CD1c-positive myeloid dendritic cell (primary cell): ENCODE results near the gene C10orf105.

Source experiments
- DNase-seq: peaks from one replicate; pipeline ENCODE4 v3.0.0-alpha.2; 2016; ENCODE audit errors: extremely low spot score

Gene C10orf105

DNA sequence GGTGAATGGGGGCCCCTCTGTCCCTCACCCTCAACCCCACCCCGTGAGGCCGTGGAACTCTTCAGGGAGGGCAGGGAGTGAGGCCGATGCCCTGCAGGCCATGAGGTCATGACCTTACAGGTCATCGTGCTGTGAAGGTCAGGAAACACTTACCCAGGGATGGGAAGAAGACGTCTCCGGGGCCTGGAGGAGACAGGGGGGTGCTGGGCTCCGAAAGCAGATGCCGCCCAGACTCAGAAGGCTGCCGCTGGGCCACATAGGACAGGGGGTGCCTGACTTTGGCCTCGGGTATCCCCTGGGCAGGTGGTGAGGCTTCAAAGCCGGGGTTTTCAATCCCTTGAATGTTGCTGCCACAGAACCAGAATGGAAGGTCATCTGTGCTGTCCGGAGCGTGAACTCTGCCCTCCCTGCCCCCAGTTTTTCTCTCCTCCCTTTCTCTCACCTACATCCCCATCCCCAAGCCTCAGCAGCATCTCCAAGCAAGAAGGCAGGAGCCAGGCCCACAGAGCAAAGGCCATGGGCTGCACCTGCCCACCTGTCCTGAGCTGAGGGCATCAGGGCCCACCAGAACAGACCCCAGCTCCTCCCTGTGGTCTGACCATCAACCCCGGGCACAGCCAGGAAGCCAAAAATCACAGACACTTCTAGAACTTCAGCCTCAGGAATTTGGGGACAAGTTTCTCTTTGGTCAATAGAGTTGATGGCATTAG is 32.1 kb upstream of the C10orf105 start:
- no peak for DNase-seq

DNA sequence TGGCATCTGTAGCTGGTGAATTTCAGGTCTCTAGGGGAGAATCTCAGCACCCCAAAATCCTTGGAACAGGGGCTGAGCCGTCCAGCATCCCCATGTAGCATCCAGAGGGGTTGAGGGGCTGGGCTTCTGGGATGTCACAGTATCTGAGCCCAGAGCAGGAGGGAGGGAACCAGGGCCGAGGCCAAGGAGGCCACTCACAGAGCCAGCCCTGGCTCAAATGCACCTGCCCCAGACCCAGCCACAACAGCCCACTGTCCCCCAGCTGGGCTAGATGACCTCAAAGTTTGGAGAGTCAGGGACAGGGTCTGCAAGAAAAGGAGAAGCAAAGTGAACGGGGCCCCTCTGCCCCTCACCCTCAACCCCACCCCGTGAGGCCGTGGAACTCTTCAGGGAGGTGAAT is 31.4 kb upstream of the C10orf105 start:
- no peak for DNase-seq

DNA sequence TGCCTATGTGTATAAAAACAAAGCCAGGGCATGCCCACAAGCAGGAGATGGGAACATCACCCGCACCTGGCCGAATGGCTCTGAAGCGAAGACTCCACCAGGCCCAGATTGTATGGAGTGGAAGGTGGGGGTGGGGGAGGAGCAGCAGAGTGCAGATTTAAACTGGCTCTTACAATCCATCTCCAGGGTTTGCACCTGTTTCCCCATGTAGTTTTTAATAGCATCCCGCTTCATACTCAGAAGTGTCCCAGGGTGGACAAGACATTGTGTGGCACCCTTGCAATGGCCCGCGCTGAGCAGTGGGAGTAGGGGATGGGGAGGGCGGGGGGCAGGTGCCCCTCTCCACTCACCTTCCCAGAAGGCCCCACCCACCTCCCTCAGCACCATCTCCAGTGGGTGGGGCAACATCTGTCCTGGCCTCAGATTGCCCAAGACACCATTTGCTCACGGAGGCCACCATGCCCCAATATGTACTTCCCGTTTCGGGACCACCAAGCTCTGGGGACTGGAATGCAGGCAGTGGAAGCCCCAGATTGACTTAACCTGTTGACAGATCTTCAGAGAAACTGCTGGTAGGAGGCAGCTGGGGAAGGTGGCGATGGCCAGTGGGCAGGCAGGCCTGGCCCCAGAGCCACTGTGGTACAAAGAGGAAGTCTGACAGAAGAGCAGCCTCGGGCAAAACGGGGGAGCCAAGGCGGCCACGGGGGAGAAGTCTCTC is 30.7 kb upstream of the C10orf105 start:
- peak; percentile 56 for DNase-seq

DNA sequence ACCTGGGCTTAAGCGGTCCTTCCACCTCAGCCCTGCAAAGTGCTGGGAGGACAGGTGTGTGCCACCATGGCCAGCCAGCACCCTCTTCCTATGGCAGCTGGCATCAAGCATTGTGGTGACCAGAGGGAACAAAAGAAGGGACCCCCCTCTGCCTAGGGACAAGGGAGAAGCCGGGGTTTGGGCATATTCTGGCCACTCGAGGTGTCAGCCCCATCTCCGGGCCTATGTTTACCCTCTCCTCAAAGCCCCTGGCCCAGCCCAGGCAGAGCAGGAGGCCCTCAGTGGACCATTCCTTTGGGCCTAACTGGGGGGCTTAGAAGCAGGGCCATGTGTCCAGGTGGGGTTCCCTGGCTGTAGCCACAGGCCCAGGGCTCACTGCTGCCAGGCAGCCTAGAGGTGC is 29.8 kb upstream of the C10orf105 start:
- no peak for DNase-seq

DNA sequence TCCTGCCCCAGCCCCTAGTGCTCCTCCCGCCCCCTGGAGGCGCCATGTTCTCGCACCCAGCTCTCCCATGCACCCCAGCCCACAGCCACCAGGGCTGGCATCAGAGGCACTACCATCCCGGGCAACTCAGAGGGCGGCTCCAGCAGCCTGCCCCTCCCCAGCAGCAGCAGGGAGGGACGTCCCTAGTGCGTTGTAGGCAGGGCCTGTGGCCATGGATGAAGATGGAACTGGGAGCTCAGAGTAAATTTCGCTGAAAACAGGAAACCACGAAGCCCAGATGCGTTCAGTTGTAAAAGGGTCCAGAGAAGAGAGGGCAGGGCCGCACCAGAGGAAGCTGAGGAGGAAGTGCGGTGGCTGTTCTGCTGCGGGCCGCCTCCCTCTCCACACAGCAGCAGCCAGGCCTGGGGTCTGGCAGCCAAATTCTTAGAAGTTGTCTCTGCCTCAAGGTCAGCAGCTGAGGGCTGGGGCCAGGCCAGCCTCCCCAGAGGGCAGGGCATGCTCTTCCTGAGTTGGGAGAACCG is 29.2 kb upstream of the C10orf105 start:
- peak; percentile 88 for DNase-seq

DNA sequence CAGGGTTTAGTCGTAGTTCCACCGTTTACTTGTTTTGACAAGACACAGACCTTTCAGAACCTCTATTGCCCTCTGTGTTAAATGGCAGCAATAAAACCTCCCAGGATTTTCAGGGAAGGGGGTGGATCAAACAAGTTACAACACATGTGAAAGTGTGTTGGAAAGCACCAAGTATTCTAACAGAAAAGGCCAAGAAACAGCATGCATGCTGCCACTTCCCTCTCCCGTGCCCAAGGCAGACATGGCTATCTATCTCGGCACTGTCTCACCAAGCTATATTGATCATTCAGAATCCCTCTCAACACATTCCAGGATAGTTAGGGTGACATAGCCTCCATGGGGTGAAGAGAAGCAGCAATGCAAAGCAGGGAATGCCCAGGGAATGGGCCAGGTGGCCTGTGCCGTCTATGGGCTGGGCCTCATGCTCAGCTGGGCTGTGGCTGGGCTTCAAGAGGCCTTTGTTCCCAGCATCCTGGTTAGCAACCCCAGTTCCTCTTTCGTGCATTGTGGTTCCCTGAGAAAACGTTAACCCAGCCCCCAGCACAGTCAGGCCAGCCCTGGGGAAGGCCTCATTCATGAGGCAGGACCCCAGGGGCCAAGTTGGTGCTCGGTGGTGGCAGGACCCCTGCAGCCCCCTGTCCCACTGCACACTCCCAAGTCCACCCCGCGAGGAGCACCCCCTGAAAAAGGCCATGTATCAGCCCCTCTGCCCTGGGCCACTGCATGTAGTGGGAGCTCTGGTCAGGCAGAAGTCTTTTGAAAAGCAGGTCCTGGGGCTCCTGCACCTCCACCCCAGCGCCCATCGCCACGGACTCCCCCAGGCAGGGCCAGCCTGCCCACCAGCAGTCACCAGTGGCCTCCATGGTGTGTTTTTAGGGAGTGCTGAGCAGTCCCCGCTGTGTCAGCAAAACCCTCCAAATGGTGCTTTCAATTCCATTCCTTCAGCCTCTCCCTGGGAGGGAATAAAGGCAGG is 28.3 kb upstream of the C10orf105 start:
- DNase-seq = peak; percentile 71

DNA sequence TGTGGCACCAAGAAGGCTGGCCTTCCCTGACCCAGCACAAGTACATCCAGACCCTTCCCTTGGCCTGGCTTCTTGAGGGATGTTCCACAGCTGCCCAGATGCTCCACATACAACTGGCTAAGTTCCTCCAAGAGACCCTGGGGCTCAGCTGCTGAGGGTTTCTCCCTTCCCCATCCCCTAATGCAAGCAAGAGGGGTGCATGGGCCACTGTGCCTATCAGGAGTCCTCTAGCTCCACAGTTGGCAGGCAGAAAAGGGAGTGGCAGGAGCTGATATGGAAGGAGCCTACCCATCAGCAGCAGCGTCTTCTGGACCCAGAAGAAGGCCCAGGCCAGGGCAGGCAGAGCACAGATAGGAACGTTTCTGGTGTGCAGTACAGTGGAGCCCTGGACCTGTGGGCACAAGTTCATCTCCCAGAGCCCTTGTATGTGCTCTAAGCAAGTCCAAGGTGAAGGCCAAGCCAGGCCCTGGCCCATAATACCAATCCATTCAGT is 27.5 kb upstream of the C10orf105 start:
- no peak for DNase-seq

DNA sequence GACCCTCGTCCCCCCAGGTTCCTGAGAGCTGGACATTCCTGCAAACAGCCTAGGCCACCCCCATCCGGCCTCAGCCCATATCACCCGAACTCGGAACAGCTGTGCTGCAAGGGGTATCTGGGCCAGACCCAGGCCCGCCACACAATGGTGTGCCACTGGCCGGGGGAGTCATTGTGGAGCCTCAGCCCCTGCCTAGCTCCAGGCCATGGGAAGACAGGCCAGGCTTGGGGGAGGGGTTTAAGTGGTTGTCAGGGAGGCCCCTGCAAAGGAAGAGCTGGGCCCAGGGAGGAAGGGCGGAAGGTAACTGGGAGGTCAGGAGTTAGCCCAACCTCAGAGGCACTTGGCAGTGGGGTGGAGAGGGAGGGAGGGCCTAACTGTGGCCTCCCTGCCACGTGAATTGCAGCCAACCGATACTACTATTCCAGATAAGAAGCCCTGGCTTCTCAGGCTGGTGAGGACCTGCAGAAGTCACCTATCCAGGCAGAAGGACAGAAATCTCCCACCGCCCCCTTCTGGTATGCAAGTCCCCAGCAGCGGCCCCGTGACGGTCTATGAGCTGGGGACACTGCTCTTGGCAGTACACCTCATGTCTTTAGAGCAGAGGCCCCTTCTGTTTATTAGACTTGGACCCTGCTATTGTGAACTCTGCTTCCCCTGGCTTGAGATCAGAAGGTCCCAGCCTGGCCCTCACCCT is 26.9 kb upstream of the C10orf105 start:
- DNase-seq = no peak

DNA sequence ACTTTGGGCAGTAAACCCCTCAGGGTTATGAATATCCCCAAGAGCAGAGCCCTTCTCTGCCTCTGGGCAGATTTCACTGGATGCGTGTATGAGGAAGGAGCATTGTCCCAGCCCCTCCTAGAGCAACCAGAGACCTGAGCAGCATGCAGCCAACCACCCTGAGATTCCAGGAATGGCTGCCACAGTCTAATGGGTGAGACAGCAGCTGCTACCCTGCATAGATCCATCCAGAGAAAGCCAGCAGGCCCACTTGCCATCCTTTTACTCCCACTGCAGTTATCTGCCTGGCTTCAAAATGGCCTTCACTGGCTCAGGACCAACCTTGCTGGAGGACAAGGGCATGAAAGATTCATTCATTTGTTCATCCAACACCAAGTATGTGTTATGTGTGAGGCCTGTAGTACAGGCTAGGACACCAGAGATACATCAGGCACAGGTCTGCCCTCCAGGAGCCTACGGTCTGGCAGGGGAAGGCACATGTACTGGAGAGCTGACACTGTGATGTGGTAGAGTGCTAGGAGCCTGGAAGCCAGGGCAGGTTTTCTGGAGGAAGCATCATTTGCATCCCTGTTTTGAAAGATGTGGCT is 26.2 kb upstream of the C10orf105 start:
- DNase-seq = no peak

DNA sequence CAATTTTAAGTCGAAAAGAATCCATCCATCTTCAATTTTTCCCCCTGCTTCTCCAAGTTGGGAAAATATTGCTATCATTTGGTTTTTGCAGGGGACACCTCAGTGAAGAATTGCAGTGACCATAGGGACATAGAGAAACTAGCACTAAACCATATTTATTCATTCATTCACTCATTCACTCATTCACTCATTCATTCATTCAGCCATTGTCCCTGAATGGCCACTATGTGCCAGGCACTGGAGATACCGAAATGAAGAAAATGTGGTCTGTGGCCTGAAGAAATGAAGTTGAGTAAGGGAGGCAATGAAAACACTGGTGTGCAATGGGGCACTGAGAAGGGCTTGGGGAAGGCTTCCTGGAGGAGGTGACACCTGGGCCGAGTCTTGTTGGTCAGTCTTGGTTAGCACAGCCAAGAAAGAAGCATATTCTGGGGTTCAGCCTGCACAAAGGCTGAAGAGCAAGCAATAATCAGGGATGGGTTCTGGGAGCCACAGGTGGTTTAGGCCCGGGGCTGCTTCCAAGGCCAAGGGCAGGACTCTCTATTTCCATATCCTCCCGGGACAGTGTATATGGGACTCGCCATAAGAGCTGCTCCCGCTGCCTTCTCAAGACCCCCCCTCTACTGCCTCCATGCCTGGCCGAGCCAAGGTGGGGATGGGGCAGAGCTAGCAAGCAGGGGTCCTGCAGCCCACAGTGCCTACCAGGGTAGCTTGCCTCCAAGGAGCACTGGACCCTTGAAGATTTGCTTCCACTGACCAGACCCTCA is 25.5 kb upstream of the C10orf105 start:
- no peak for DNase-seq

DNA sequence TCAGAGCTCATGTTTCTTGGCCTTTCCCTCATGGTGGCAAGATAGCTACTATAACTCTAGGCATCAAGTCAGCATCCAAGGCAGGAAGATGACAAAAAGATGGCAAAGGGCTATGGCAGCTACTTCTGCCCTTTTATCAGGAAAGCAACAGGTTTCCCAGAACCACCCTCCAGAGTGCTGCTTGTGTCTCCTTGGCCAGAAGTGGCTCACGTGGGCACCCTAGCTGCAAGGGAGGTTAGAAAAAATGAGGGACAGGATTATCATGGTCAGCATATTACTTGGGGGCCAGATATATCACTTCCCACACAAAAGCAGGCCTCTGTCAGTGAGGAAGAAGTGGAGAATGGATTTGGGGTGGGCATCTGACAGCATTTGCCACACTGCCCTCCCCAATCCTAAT is 24.3 kb upstream of the C10orf105 start:
- DNase-seq = no peak

DNA sequence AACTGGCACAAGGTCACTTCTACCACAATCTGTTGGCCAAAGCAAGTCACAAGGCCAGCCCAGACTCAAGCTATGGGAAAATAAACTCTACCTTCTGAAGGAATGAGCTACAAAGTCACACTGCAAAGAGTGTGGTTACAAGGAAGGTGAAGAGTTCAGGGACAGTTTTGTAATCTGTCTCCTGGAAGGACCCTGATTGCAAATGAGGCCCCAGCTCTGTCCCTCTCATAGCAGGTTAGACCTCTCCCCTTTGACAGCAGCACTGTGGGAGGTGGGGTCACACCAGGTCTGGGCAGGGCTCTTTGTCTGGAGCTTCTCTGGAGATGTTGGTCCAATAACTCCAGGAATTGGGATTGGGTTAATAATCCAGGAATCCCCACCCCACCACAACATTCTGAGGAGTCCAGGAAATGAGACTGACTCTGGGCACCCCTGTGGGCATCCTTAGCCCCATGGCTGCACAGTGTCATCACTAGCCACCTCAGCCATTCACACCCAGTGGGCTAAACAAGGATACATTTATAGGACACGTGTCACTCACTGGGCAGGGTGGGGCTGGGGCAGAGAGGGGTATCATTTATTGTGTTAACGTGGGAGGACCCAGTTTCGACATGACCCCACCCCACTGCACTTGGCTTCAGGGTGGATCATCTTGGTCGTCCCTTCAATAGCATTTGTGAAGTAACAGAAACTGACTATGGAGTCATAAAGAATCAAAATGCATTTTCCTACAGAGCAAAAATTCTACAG is 23.7 kb upstream of the C10orf105 start:
- no peak for DNase-seq

DNA sequence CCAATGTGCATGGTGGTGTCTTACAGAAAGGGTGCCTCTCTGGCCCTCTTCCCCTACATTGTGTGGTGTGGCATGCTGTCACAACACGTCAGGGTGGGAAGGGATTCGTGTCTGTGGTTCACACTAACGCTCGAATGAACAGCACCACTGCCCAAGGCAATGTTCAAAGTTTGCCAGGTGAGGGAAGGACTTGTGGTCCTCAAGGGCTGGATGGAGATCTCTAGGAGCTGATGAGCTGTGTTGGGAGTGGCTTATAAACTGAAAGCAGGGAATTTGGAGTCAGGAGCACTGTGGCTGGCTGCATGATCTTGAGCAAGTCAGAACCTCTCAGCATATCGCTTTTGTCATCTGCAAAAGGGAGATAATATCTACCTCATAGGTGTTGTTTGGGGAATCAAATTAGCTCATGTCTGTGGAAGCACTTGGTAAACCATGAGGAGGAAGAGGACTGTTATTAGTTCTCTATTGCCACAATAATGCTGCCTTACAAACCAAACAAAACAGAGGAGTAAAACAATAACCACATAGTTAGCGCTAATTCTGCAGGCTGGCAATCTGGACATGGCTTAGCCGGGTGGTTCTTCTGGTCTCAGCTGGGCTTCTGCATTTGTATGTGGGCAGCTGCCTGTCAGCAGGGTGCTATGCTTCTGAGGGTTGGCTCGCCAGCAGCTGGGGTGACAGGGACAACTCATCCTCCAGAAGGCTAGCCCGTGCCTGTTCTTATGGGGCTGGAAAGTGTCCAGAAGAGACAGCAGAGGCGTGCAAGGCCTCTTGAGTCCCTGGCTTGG is 22.9 kb upstream of the C10orf105 start:
- DNase-seq = no peak

DNA sequence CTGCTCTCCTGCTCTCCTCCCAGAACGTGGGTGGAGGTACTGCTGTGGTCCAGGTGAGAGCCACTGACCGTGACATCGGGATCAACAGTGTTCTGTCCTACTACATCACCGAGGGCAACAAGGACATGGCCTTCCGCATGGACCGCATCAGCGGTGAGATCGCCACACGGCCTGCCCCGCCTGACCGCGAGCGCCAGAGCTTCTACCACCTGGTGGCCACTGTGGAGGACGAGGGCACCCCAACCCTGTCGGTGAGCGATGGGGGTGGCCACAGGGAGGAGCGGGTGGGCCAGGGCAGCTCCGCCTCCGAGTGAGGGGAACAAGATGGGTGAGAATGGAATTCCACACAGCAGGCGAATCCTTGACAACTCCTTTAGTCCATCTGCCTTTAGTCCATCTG is 22.1 kb upstream of the C10orf105 start:
- no peak for DNase-seq

DNA sequence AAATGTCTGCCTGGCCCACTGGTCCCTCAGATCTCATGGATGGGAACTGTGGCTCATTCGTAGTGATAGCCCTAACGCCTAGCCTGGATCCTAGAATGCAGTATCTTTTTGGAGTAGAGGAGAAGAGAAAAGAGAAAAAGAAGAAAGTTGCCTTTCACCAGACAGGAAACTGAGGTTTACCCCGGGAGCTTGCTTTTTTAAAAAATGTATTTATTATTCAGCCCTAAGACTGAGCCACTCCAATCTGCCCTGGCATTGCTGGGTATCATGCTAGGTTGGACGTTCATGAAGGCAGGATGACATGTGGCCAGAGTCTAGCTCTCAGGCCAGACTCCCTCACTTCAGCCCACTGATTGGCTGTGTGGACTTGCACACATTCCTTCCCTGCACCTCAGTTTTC is 21.5 kb upstream of the C10orf105 start:
- DNase-seq = no peak

DNA sequence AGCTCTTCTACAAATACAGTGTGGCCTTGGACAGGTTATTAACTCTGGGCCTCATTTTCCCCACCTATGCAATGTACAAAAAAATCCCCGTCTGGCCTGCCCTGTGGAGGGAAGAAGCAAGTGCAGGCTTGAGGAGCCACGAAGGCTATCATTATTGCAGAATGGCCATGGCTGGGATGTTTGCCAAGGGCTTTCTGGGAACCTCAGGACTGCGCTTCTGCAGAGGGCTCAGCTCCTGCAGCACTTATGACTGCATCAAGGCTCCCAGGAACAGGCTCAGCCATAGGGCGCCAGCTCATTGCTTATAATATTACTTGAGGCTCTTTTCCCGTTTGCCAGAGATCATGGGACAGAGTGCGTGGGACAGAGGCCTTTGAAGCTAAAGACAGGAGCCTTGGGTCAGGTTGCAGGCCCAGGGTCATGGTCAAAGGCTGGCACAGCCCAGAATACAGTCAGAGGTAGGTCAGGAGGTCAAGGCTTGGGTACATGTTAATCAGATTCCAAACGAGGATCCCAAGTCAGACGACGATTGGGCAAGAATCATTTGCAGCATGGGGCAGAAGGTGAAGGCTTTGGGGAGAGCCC is 20.6 kb upstream of the C10orf105 start:
- peak; percentile 58 for DNase-seq

DNA sequence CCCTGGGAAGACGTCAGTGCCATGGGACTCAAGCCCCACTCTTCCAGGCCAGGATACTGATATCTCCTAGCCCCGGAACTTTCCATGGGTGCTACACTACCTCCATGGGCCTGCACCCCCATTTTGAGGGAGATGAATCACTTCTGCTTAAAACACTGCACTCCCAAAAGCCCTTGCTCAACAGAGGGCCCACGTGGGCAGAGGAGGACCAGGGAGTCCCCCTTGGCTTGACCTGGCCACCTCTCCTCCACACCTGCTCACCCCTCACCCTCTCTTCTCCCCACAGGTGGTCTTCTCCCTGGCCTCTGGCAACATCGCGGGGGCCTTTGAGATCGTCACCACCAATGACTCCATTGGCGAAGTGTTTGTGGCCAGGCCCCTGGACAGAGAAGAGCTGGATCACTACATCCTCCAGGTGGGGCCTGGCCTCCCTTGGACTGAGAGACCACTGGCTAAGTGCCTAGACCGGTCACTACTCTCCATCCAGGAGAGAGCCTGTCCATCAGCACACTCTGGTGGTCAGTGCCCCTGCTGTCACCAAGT is 19.9 kb upstream of the C10orf105 start:
- peak; percentile 40 for DNase-seq

DNA sequence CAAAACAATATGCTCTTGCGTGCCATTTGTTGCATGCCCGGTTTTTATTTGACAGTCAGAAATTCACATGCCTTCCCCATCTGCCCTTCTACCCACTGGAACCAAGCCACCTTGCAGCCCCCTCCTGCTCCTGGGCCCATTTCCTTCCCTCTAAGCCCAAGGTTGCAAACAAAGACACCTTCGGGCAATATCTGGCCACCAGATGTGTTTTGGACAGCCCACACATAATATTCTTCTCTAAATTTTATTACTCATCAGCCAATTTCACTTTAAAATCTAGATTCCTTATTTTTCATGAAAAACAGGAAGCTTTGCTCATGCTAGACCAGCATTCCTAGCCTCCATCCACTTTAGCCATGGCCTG is 18.2 kb upstream of the C10orf105 start:
- peak; percentile 89 for DNase-seq
